H9 (cell line): ENCODE results near the gene DDI2. TPM values are rescaled to one million over a fixed set of nuclear protein-coding genes. Genes with fewer than 3 reads are reported as not detected.

Experiments
- DNase-seq: peaks from one replicate; pipeline ENCODE4 v3.0.0-alpha.2; 2017
- H2AFZ ChIP-seq: one replicate; pipeline ENCODE4 v1.6.1; 2013; ENCODE audit warnings: mild to moderate bottlenecking, low read length, control low read depth, moderate library complexity
- H2AK5ac ChIP-seq: 2 replicates; pipeline ENCODE4 v1.6.1; 2013; ENCODE audit warnings: low read length, control low read depth, mixed read lengths; ENCODE audit not compliant: insufficient read length
- H2BK120ac ChIP-seq: one replicate; pipeline ENCODE4 v1.6.1; 2013; ENCODE audit warnings: low read depth, mild to moderate bottlenecking, low read length, control low read depth, inconsistent platforms; ENCODE audit not compliant: poor library complexity, severe bottlenecking
- H2BK12ac ChIP-seq: 2 replicates; pipeline ENCODE4 v1.6.1; 2013; ENCODE audit warnings: low read length, control low read depth, mixed read lengths, low read depth; ENCODE audit not compliant: insufficient read length
- H2BK15ac ChIP-seq: 2 replicates; pipeline ENCODE4 v1.6.1; 2013; ENCODE audit warnings: low read depth, low read length, control low read depth
- H2BK20ac ChIP-seq: one replicate; pipeline ENCODE4 v1.6.1; 2013; ENCODE audit warnings: low read depth, mild to moderate bottlenecking, low read length, control low read depth, inconsistent platforms; ENCODE audit not compliant: poor library complexity, severe bottlenecking
- H2BK5ac ChIP-seq: 2 replicates; pipeline ENCODE4 v1.6.1; 2013; ENCODE audit warnings: low read length, control low read depth, mixed read lengths; ENCODE audit not compliant: insufficient read length
- H3K14ac ChIP-seq: 2 replicates; pipeline ENCODE4 v1.6.1; 2013; ENCODE audit warnings: low read length, control low read depth; ENCODE audit not compliant: insufficient read depth
- H3K18ac ChIP-seq: 2 replicates; pipeline ENCODE4 v1.6.1; 2013; ENCODE audit warnings: low read depth, mild to moderate bottlenecking, mixed read lengths, low read length, control low read depth; ENCODE audit not compliant: insufficient read length
- H3K23ac ChIP-seq: 2 replicates; pipeline ENCODE4 v1.6.1; 2013; ENCODE audit warnings: low read length, control low read depth, mixed read lengths, low read depth; ENCODE audit not compliant: insufficient read length
- H3K23me2 ChIP-seq: 2 replicates; pipeline ENCODE4 v1.6.1; 2013; ENCODE audit warnings: low read depth, mild to moderate bottlenecking, mixed read lengths, low read length, control low read depth; ENCODE audit not compliant: insufficient read length, poor library complexity, severe bottlenecking
- H3K27ac ChIP-seq: 2 replicates; pipeline ENCODE4 v1.5.1; 2013; ENCODE audit warnings: low read length, control low read depth, mixed read lengths, low read depth; ENCODE audit not compliant: insufficient read length
- H3K27me3 ChIP-seq: 2 replicates; pipeline ENCODE4 v1.6.1; 2013; ENCODE audit warnings: low read length, control low read depth, inconsistent platforms; ENCODE audit not compliant: insufficient read depth
- H3K4ac ChIP-seq: 2 replicates; pipeline ENCODE4 v1.6.1; 2013; ENCODE audit warnings: low read depth, mild to moderate bottlenecking, control low read depth, inconsistent platforms, low read length, moderate library complexity
- H3K4me1 ChIP-seq: 2 replicates; pipeline ENCODE4 v1.6.1; 2013; ENCODE audit warnings: low read length, control low read depth, inconsistent platforms; ENCODE audit not compliant: insufficient read depth
- H3K4me2 ChIP-seq: 2 replicates; pipeline ENCODE4 v1.6.1; 2013; ENCODE audit warnings: low read length, control low read depth, mixed read lengths; ENCODE audit not compliant: insufficient read length, insufficient read depth
- H3K56ac ChIP-seq: 2 replicates; pipeline ENCODE4 v1.6.1; 2013; ENCODE audit warnings: low read depth, mild to moderate bottlenecking, mixed read lengths, low read length, control low read depth; ENCODE audit not compliant: insufficient read length
- H3K79me1 ChIP-seq: 2 replicates; pipeline ENCODE4 v1.6.1; 2013; ENCODE audit warnings: low read depth, mild to moderate bottlenecking, moderate library complexity, low read length, control low read depth, inconsistent platforms; ENCODE audit not compliant: insufficient read depth, poor library complexity, severe bottlenecking
- H3K79me2 ChIP-seq: 2 replicates; pipeline ENCODE4 v1.6.1; 2013; ENCODE audit warnings: low read length, control low read depth, inconsistent platforms; ENCODE audit not compliant: insufficient read depth
- H3K9ac ChIP-seq: 2 replicates; pipeline ENCODE4 v1.6.1; 2013; ENCODE audit warnings: low read length, control low read depth, mixed read lengths; ENCODE audit not compliant: insufficient read length; ENCODE audit errors: extremely low read depth
- H3K9me3 ChIP-seq: one replicate; pipeline ENCODE4 v1.6.1; 2013; ENCODE audit warnings: low read depth, low read length, inconsistent platforms; ENCODE audit not compliant: control insufficient read depth
- H3T11ph ChIP-seq: one replicate; pipeline ENCODE4 v1.6.1; 2013; ENCODE audit warnings: mild to moderate bottlenecking, low read length, control low read depth, inconsistent platforms
- H4K20me1 ChIP-seq: one replicate; pipeline ENCODE4 v1.6.1; 2013; ENCODE audit not compliant: control insufficient read depth, insufficient read length, insufficient read depth
- H4K5ac ChIP-seq: 2 replicates; pipeline ENCODE4 v1.6.1; 2013; ENCODE audit warnings: low read depth, mild to moderate bottlenecking, mixed read lengths, low read length, control low read depth; ENCODE audit not compliant: insufficient read length
- H4K8ac ChIP-seq: replicated peaks from 2 replicates; pipeline ENCODE4 v1.6.1; 2013; ENCODE audit warnings: low read length, control low read depth, mixed read lengths, low read depth; ENCODE audit not compliant: insufficient read length
- H4K91ac ChIP-seq: 2 replicates; pipeline ENCODE4 v1.6.1; 2013; ENCODE audit warnings: low read depth, mild to moderate bottlenecking, moderate library complexity, mixed read lengths, low read length, control low read depth; ENCODE audit not compliant: insufficient read length
- H3K27ac Mint-ChIP-seq, 3 experiments: 2 replicates in 2 of 3; 3 replicates in 1 of 3; pipeline ENCODE4 v1.8.0; 2020 to 2021; ENCODE audit warnings: mixed read lengths in 3 of 3, mild to moderate bottlenecking in 1 of 3, moderate library complexity in 1 of 3
- H3K27me3 Mint-ChIP-seq: 2 replicates; pipeline ENCODE4 v1.8.0; 2021; ENCODE audit warnings: low read depth, mild to moderate bottlenecking, moderate library complexity, mixed read lengths
- H3K36me3 Mint-ChIP-seq, 3 experiments: 2 replicates in 2 of 3; 3 replicates in 1 of 3; pipeline ENCODE4 v1.8.0; 2020 to 2021; ENCODE audit warnings: low read depth in 3 of 3, mixed read lengths in 3 of 3; ENCODE audit not compliant: insufficient read depth in 1 of 3
- H3K4me1 Mint-ChIP-seq, 2 experiments: 2 replicates each; pipeline ENCODE4 v1.8.0; 2020; ENCODE audit warnings: mixed read lengths in 2 of 2
- H3K4me3 Mint-ChIP-seq, 2 experiments: 2 replicates in 1 of 2; 3 replicates in 1 of 2; pipeline ENCODE4 v1.8.0; 2020 to 2021; ENCODE audit warnings: mild to moderate bottlenecking in 2 of 2, mixed read lengths in 2 of 2, moderate library complexity in 1 of 2
- H3K9me3 Mint-ChIP-seq, 2 experiments: 2 replicates in 1 of 2; 3 replicates in 1 of 2; pipeline ENCODE4 v1.8.0; 2020; ENCODE audit warnings: mild to moderate bottlenecking in 2 of 2, mixed read lengths in 2 of 2, moderate library complexity in 1 of 2
- WGBS: extraction: QIAGEN DNeasy Blood & Tissue Kit; methylation state at CpG from one replicate; pipeline ENCODE4 v1.1.7; 2013; ENCODE audit warnings: missing lambda C conversion rate, low lambda C conversion rate, mixed read lengths; ENCODE audit not compliant: insufficient read length; ENCODE audit errors: extremely low coverage; 5-methylcytosine and 5-hydroxymethylcytosine counted together
- total RNA-seq: library from RNA; stranded (reverse); gene quantifications from 2 replicates; pipeline ENCODE4 v1.2.1, GENCODE V29; 2021
- TF ChIP-seq, protein P1 (sequence below): fragments of 200-600 bp; sonication (generic); conservative IDR thresholded peaks from 3 replicates; pipeline ENCODE4 v1.8.0; 2021; ENCODE audit warnings: antibody characterized with exemption, mild to moderate bottlenecking

DDI2 gene
- total RNA-seq, 1 experiment from 2014 or later = 45.0 TPM

- Mint-ChIP-seq H3K36me3 (peaks cover 39 to 91% (median 88%) of the 10 kb centered on the region in 3 experiments), H3K27me3 (no peaks in the 10 kb centered on the region), H3K9me3 (no peaks in the 10 kb centered on the region), H3K4me3 (no peak overlapping the region), H3K4me1 (no peaks in the 10 kb centered on the region), H3K27ac (no peak overlapping the region)
- Histone ChIP-seq H3K79me1 (peaks cover 2% of the 10 kb centered on the region), H3T11ph (no peak overlapping the region), H2AK5ac (no peak overlapping the region), H3K18ac (no peak overlapping the region), H2BK5ac (no peak overlapping the region), H3K14ac (no peak overlapping the region), H3K4ac (no peak overlapping the region), H4K8ac (no peak overlapping the region), H3K9ac (no peak overlapping the region), H2AFZ (no peak overlapping the region), H3K23ac (no peak overlapping the region), H2BK15ac (no peak overlapping the region), H2BK12ac (no peak overlapping the region), H3K23me2 (no peaks in the 10 kb centered on the region), H3K9me3 (no peaks in the 10 kb centered on the region), H4K5ac (no peak overlapping the region), H3K27ac (no peak overlapping the region), H2BK120ac (no peak overlapping the region), H3K27me3 (no peaks in the 10 kb centered on the region), H4K91ac (no peak overlapping the region), H3K79me2 (no peaks in the 10 kb centered on the region), H3K4me2 (no peak overlapping the region), H2BK20ac (no peak overlapping the region), H4K20me1 (no peaks in the 10 kb centered on the region), H3K56ac (no peak overlapping the region), H3K4me1 (no peaks in the 10 kb centered on the region)
- TF ChIP-seq, protein P1, sequence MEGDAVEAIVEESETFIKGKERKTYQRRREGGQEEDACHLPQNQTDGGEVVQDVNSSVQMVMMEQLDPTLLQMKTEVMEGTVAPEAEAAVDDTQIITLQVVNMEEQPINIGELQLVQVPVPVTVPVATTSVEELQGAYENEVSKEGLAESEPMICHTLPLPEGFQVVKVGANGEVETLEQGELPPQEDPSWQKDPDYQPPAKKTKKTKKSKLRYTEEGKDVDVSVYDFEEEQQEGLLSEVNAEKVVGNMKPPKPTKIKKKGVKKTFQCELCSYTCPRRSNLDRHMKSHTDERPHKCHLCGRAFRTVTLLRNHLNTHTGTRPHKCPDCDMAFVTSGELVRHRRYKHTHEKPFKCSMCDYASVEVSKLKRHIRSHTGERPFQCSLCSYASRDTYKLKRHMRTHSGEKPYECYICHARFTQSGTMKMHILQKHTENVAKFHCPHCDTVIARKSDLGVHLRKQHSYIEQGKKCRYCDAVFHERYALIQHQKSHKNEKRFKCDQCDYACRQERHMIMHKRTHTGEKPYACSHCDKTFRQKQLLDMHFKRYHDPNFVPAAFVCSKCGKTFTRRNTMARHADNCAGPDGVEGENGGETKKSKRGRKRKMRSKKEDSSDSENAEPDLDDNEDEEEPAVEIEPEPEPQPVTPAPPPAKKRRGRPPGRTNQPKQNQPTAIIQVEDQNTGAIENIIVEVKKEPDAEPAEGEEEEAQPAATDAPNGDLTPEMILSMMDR = no peak
- no CpG with 5 or more reads among the region's 4 CpGs for WGBS
- no peak for DNase-seq
Measured at GRCh38 chr1:15637826-15638225, 20.6 kb downstream of the DDI2 start.
